ENCODE data around the gene TLE6. TPM values are rescaled to one million over a fixed set of nuclear protein-coding genes. Genes with fewer than 3 reads are reported as not detected.
"Not testable (repeated sequence)": the region's sequence is repeated elsewhere in the genome, so short reads cannot be mapped to it uniquely, and the experiment has no call there.

TLE6 gene
- total RNA-seq, 1 donor from 2014 or later: 1.3 TPM

GRCh38 chr19:3010871-3011270, 33.5 kb downstream of the TLE6 start:
- no peaks in the 10 kb centered on the region for H3K9me3 ChIP-seq (replicated peaks)
- H3K4me3 ChIP-seq: no peak overlapping the region
- H3K27me3 ChIP-seq (ENCODE audit: low read depth): no peaks in the 10 kb centered on the region
- peaks cover 89% of the 10 kb centered on the region for H3K36me3 ChIP-seq
- TF ChIP-seq CTCF (IDR thresholded peaks at IDR 0.05; ENCODE audit: borderline replicate concordance): no peak
- H3K27ac ChIP-seq (replicated peaks): no peak overlapping the region
- no peaks in the 10 kb centered on the region for H3K4me1 ChIP-seq
- intact Hi-C loops (cut with micrococcal nuclease): no loop called here
- DNase-seq: no peak

- H3K27me3 ChIP-seq (ENCODE audit: low read depth); H3K9me3 ChIP-seq (replicated peaks); DNase-seq; intact Hi-C loops (cut with micrococcal nuclease); H3K4me1 ChIP-seq; H3K27ac ChIP-seq (replicated peaks); H3K4me3 ChIP-seq: not testable (repeated sequence)
- H3K36me3 ChIP-seq: peaks cover 77% of the 10 kb centered on the region
Observed at GRCh38 chr19:3012059-3012458, 34.7 kb downstream of the TLE6 start.

DNA sequence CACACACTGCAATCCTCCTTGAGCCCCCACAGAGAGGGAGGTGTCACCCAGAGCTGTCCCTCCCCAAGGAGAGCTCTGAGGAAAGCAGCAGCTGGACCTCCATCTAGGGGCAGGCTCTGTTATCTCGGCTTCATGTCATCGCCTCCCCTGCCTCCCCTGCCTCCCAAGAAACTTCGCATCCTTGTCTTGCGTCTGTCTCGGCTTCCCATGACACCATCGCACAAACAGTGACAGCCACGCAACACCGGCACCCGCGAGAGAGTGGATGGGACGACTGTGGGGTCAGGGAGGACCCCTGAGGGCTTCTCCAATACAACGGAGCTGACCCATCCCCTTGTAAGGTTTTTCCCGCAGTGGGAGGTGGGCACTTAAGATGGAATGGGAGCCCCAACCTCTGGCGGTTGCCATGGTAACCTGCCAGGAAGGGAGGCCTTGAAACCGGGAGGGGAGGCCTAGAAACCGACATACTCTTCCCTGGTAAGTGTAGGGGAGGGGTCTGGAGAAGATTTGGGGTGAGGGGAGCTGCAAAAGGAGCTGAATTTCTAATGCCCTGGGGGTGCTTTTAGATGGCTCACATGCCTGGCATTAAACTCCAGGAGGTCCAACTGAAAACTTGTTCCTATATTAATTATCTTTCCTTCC, 35.4 kb downstream of the TLE6 start:
- no peak for TF ChIP-seq CTCF (IDR thresholded peaks at IDR 0.05; ENCODE audit: borderline replicate concordance)
- peaks cover 70% of the 10 kb centered on the region for H3K36me3 ChIP-seq
- no peak overlapping the region for H3K4me3 ChIP-seq
- intact Hi-C loops (cut with micrococcal nuclease): no loop called here
- DNase-seq: no peak
- no peaks in the 10 kb centered on the region for H3K4me1 ChIP-seq
- H3K27ac ChIP-seq (replicated peaks): no peak overlapping the region
- no peaks in the 10 kb centered on the region for H3K9me3 ChIP-seq (replicated peaks)
- no peaks in the 10 kb centered on the region for H3K27me3 ChIP-seq (ENCODE audit: low read depth)

DNA sequence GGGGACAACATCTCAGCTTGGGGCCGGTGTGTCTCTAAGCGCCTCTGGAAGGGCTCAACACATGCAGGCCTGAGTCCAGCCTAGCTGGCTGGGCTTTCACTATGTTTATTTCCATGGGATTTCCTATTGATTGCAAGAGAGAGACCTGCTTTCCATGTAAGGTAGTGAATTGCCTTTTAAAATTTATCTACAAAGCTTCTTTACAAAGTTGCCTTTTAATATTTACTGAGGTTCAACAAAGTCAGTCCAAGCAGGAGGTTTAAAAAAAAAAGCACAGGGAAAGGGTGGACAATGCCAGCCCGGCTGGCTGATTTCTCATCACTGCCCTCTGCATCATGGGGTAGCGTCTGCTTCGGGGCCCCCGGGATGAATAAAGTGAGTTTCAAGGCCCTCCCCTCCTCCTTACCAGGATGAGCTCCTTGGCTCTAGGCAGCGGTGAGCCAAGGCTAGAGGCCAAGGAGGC, 35.9 kb downstream of the TLE6 start:
- H3K27ac ChIP-seq (replicated peaks): no peak overlapping the region
- no peak overlapping the region for H3K4me3 ChIP-seq
- TF ChIP-seq CTCF (IDR thresholded peaks at IDR 0.05; ENCODE audit: borderline replicate concordance): no peak
- no peaks in the 10 kb centered on the region for H3K4me1 ChIP-seq
- DNase-seq: no peak
- no peaks in the 10 kb centered on the region for H3K9me3 ChIP-seq (replicated peaks)
- H3K27me3 ChIP-seq (ENCODE audit: low read depth): no peaks in the 10 kb centered on the region
- intact Hi-C loops (cut with micrococcal nuclease): no loop called here
- peaks cover 65% of the 10 kb centered on the region for H3K36me3 ChIP-seq

- TF ChIP-seq CTCF (IDR thresholded peaks at IDR 0.05; ENCODE audit: borderline replicate concordance): no peak
- H3K9me3 ChIP-seq (replicated peaks): no peaks in the 10 kb centered on the region
- H3K4me3 ChIP-seq: no peak overlapping the region
- H3K36me3 ChIP-seq: peaks cover 58% of the 10 kb centered on the region
- no peak for DNase-seq
- intact Hi-C loops (cut with micrococcal nuclease): no loop called here
- H3K27me3 ChIP-seq (ENCODE audit: low read depth): no peaks in the 10 kb centered on the region
- H3K27ac ChIP-seq (replicated peaks): no peak overlapping the region
- H3K4me1 ChIP-seq: no peaks in the 10 kb centered on the region
Observed at GRCh38 chr19:3014135-3014534, 36.8 kb downstream of the TLE6 start.

- peaks cover 55% of the 10 kb centered on the region for H3K36me3 ChIP-seq
- H3K4me3 ChIP-seq: no peak overlapping the region
- intact Hi-C loops (cut with micrococcal nuclease): no loop called here
- no peak for TF ChIP-seq CTCF (IDR thresholded peaks at IDR 0.05; ENCODE audit: borderline replicate concordance)
- H3K4me1 ChIP-seq: no peaks in the 10 kb centered on the region
- no peaks in the 10 kb centered on the region for H3K27me3 ChIP-seq (ENCODE audit: low read depth)
- no peaks in the 10 kb centered on the region for H3K9me3 ChIP-seq (replicated peaks)
- no peak for DNase-seq
- no peak overlapping the region for H3K27ac ChIP-seq (replicated peaks)
Observed at GRCh38 chr19:3015126-3016057, 38.0 kb downstream of the TLE6 start.

All from left ventricle myocardium inferior (tissue), 1 donor.